ENCODE measurements around the gene LARP1.
A peak's percentile ranks its signal among the peaks of the same experiment; 100 is the strongest.
"Not testable (repeated sequence)": the region's sequence is repeated elsewhere in the genome, so short reads cannot be mapped to it uniquely, and the experiment has no call there.

LARP1 gene

DNA sequence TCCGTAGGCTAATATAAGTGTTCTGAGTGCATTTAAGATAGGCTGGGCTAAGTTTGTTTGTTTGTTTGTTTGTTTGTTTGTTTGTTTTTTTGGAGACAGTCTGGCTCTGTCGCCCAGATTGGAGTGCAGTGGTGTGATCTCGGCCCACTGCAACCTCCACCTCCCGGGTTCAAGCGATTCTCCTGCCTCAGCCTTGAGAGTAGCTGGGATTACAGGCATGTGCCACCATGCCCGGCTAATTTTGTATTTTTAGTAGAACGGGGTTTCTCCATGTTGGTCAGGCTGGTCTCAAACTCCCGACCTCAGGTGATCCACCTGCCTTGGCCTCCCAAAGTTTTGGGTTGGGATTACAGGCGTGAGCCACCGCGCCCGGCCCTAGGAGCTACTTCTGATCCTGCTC lies 4.7 kb downstream of the LARP1 start:
- not testable (repeated sequence) for DNase-seq (ENCODE audit: low spot score); FAIRE-seq

DNA sequence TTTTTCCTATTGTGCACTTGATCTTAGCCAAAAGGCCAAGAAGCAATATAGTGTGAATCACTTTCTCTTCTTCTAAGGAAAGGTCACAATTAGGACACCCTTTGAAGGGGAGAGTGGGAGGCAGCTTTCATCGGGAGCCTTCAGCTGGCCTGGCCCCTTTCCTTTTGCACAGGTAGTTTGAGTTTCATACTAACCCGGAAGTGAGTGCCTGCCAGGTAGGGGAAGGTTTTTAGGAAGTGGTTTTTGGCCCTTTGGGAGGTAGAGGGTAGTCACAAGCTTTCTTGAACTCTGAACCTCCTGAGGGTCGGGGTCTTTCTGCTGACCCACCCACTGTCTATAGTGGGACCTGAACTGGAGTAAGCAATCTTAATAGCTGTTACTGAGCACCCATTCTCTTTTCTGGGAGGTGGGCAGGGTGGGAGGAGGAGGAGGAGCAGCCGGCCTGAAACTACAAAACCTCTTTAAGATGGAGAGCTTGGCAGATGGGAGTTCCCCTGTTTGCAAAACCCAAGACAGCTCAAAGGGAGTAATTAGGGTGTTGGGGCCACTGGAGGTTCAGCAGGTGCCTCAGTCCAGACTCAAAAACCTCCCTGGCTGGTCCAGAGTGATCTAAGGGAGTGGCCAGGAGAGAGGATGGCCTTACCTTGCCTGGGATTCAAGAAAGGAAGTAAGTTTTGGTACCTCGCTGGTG lies 6.0 kb downstream of the LARP1 start:
- DNase-seq (ENCODE audit: low spot score), result no peak
- FAIRE-seq, result no peak

DNA sequence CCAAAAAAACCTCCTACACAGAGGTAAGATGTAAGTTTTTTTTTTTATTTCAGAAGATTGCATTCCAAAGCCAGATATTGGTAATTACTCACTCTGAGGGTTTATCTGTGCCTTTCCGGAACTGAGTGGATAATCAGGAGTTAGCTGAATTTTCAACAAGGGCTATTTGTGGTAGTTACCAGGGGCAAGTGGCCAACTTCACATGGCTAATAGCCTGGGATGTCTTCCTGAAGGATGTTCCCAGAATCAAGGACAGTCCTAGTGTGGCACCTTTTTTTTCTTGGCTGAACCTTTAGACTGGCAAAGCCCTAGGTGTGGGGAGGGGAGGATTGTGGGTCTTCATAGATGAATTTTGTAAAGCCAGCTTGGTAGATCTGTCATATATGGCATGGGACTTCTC lies 7.1 kb downstream of the LARP1 start:
- no peak for DNase-seq (ENCODE audit: low spot score)
- FAIRE-seq, result no peak

DNA sequence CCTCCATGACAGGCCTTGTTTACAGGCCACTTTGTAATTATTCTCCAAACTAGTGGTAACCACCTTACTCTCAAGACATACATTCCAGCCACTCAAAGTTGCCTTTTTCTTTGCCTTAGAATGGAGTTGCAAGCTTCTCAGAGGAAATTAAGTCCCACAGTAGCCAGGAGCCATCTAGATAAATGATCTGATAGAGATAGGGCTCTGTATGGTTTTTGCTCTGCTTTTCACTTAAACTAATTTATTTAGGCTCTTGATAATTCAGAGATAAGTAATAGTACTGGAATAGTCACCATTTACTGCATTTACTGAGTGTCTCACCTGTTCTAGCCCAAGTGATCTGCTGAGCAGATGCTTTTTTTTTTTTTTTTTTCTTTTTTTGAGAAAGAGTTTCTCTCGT lies 7.5 kb downstream of the LARP1 start:
- no peak for DNase-seq (ENCODE audit: low spot score)
- no peak for FAIRE-seq

DNA sequence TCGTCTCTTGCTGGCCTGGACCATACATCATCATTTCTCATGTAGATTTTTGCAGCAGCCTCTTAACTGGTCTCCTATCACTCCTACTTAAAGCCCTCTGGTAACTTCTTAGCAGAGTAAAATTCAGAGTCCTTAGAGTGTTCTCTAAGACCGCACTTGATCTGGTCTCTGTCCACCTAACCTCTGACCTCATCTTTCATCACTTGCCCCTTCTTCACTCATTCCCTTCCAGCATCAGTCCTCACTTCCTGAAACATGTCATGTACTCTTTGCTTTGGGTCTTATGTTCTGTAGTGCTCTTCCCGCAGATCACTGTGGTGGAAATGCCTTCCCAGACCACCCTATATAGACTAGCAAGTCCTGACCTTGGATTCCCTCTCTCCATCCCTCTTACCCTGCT lies 9.8 kb downstream of the LARP1 start:
- FAIRE-seq (no peak), DNase-seq (ENCODE audit: low spot score) (no peak)

DNA sequence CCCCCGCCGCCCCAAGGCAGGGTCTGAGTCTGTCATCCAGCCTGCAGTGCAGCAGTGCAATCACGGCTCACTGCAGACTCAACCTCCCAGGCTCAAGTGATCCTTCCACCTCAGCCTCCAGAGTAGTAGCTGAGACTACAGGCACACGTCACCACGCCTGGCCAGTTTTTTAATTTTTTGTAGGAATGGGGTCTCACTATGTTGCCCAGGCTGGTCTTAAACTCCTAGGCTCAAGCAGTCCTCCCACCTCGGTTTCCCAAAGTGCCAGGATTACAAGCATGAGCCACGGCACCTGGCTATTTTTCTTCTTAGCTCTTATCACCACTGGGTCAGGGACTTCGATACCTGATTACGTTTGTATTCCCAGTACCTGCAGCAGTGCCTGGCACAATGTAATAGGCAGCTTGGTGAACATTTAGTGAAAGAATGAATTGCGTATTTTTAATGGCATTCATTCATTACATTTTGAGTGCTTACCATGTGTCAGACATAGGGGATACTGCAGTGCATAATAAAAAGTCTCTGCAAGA lies 10.3 kb downstream of the LARP1 start:
- DNase-seq (ENCODE audit: low spot score), result no peak
- no peak for FAIRE-seq

DNA sequence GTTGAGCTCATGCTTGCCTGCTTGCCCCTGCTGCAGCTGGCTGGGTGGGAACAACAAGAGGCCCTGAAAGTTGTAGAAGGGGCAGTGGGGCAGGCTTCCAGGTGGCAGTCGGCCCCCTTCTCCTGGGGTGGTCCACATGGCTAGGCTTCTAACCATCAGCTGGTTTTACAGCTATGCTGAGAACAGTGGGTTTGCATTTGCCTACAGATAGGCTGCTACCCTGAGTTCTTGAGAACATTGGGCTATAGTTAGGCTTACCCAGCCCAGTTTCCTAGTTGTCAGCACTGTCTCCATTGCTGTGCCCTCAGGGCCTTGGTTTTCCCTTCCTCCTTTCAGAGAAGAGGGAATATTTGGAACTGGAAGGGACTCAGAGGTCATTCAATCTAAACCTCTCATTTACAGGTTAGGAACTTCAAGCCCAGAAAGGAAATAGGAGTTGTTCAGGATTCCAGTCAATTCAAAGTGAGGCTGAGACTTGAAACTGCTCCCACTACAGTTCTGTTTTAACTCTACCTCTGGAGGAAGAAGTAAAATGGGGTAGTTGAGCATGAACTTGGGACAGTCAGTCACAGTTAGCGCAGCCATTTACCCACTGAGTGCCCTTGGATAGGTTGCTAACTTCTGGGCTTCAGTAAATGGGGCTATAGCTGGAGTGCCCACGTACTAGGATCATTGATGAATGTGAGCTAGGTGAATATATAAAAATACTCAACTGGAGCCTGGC lies 11.5 kb downstream of the LARP1 start:
- FAIRE-seq (no peak), DNase-seq (ENCODE audit: low spot score) (no peak)

DNA sequence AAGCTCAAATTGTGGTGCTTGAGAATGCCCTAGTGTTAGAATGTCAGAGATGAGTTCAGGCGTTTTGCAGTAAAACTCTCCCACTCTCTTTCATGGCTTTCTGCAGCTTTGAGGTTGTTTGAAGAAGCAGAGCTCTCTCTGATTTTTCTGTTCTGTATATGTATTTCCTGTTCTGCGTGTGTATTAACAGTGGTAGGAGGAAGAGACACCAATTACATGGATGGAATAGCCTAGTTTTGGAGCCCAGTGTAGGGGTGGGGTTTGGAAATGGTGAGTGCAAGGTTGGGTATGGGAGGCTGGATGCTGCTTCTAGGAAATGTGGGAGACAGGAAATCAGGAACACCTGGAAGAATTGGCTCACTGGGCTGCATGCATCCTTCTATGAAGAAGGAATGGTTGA lies 12.4 kb downstream of the LARP1 start:
- FAIRE-seq, result no peak
- no peak for DNase-seq (ENCODE audit: low spot score)

DNA sequence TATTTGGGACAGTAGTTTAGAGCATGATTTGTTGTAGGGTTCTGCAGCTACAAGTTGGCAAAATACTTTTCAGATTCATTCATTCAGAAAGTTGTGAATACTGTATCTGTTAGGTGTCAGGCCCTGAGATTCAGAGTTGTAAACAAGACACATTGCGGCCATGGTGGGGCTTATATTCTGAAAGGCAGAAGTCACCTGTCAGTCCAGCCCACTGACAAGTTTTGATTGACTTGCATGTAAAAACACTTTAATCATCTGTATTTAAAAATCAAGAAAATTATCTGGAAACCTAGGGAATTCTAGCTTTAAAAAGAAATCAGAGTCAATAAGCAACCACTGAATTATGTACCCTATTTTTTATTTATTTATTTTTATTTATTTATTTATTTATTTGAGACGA lies 13.0 kb downstream of the LARP1 start:
- FAIRE-seq (no peak), DNase-seq (ENCODE audit: low spot score) (no peak)

DNA sequence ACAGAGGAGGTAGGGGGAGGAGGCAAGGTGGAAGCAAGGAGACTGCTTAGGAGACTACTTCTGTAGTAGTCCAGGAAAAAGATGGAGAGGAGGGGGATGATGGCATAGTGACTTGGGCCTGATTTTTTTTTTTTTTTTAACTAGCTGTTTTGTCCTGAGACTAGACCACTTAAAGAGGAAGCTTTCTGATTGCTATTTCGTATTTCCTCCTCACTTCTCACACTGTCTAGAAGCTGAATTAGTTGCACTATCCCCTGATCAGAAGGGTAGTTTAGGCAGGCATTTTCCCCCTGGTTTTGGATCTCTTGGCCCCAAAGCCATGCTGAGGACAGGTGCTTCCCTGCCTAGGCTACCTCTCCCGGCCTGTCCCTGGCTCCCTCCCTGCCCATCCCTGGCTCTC lies 14.9 kb downstream of the LARP1 start:
- FAIRE-seq (no peak), DNase-seq (ENCODE audit: low spot score) (no peak)

DNA sequence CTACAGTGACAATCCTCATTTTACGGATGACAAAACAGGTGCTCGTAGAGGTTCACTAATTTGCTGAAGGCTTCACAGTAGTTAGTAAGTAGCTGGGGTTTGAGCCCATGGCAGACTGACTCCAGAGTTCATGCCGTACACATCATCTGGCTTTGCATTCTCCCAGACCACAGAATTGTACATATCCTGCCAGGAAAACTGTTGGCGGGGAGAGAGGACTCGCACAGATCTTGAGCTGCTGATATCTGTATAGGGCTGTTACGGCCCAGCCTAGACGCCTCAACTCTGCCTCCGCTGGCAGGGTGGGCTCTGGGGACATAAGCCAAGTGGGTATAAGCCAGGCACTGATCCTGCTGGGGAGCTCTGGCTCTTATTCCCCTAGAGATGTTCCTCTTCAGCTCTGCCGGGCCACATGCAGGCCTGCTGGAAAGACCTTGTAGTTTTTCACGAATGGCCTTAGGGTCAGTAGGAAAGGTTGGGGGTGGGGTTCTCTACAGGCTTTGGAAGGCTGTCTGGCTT lies 16.3 kb downstream of the LARP1 start:
- FAIRE-seq (peak; percentile 68), DNase-seq (ENCODE audit: low spot score) (peak; percentile 63)

DNA sequence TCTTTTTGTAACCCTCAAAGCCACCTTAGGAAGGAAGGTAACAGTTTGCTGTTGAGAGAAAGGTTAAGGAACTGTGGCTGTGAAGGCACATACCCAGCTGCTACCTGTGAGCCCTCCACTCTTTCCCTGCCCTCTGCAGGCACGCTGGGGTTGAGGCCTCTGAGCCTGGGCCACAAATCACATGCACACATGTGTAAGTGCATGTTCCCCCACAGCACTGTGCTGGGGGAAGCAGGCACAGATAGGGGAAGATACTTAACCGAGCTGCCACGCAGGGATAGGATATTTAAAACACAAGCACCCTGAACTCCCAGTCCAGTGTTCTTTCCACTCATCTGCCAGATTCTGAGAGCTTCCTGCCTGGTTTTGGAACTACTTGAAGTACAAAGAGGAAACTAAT lies 18.1 kb downstream of the LARP1 start:
- FAIRE-seq, result no peak
- DNase-seq (ENCODE audit: low spot score), result no peak

DNA sequence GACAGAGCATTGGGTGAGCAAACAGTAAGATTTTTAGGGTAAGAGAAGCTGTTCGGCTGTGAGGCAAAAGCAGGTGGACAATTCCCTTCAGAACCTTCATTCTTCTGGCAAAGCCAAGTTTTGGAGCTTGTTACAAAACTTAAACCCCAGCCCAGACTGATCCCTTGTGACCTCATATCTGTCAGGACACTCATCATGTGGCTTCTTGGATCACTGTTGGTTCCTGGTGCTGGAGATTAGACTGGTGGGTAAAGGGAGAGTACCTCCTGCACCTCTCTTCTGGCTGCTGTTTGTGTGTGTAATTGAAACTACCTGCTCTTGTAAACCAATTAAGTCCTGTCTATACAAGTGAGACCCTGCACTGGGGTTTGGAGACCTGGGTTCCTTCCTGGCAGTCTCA lies 21.0 kb downstream of the LARP1 start:
- DNase-seq (ENCODE audit: low spot score), result no peak
- FAIRE-seq, result no peak

DNA sequence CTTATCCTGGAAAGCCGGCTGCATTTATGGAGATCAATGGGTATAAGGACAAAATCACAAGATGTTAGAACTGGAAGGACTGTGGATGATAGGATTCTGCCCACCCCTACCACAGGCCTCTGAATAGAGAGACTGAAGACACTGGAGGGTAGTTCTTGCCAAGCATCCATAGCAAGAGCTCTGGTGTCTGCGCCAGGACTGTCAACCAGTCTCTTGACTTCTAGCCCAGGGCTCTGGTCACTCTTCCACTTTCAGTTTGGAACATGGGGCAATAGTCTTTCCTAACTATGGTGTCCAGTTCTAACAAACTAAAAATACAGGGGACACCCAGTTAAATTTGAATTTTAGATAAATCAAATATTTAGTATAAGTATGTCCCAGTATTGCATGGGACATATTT lies 23.4 kb downstream of the LARP1 start:
- DNase-seq (ENCODE audit: low spot score) (no peak), FAIRE-seq (no peak)

DNA sequence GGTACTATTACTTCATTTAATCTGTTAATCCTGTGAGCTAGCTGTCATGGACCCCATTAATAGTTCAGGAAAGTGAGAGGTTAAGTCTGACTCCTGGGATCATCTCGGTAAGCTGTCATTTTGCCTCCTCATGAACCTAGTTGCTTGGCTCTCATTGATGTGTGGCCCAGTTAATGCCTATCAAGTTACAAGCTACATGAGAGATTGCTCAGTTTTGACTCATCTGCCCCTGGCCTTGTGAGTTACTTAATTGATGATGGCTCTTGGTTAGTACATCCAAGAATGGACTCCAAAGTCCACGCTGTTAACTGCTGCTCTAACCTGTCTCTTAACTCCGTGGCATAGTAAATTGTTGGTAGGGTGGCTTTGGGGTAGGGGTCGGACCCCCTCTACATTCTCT lies 23.9 kb downstream of the LARP1 start:
- FAIRE-seq (peak; percentile 79), DNase-seq (ENCODE audit: low spot score) (peak; percentile 63)

DNA sequence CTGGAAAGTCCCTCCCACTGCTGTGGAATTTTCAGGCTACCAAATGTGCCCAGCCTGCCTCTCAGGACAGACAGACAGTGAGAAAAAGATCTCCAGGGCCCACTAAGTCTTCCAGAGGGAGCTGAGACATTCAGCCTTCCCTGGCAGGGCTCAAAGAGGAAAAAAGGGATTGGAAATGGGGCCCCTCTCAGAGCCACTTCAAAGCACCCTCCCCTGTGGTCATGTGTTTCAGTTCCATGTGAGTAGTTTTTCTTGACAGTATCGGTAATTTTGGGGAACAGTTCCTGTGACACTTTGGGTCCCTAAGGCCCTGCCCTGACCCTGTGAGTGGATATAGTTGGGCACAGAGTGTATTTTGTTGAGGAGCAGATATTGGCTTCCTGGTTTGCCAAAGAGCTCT lies 25.0 kb downstream of the LARP1 start:
- no peak for FAIRE-seq
- DNase-seq (ENCODE audit: low spot score), result no peak

DNA sequence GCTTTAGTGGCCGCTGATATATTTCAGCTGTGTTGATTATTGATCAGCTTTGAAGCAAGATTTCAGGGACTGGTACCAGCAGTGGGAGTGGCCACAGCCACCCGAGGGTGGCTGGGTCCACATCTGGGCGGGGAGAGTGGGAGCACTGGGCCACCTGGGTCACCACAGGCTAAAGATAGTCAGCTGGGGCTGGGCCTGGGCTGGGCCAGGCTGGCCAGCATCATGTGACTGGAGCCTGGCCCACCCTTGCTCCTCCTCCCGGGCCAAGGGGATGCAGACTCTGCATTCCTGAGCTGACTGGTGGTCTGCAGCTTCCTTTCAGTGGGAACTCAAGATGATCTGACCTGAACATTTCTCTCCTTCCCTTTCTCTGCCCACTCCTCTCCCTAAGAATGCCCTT lies 27.1 kb downstream of the LARP1 start:
- DNase-seq (ENCODE audit: low spot score) (no peak), FAIRE-seq (no peak)

DNA sequence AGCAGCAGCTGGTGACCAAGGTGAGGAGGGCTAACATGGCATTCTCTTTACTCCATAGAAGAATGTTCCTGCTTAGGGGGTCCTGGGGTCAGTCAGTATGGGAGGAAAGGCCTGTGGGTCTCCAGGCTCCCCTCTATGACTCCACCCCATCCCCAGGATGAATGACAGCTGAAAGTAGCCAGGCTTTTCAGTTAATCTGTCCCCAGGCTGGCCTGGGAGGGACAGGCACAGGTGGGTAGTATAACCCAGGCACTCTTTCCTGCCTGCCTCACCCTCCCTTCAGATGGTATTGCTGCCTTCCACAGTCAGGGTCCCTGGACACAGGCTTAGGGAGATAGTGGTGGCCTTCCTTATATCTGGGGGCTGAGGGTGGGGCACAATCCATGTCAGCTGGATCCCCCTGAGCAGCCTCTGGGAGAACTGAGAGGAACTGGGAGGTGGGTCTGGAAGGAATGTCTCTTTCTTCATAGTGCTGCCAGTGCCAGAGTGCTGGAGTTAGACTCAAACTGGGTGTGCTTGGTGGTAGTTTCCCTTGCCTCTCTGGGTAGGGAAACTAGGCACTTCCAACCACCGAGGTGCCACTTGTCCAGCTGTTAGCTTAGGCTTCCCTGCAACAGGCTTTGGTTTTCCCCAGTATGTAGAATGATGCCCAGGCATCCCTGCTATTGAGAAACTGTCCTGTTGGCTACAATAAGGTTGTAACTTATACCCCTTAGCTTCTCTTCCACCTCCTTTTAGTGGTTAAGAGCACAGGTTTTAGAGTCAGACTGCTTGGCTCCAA lies 27.8 kb downstream of the LARP1 start:
- DNase-seq (ENCODE audit: low spot score) (no peak), FAIRE-seq (no peak)

DNA sequence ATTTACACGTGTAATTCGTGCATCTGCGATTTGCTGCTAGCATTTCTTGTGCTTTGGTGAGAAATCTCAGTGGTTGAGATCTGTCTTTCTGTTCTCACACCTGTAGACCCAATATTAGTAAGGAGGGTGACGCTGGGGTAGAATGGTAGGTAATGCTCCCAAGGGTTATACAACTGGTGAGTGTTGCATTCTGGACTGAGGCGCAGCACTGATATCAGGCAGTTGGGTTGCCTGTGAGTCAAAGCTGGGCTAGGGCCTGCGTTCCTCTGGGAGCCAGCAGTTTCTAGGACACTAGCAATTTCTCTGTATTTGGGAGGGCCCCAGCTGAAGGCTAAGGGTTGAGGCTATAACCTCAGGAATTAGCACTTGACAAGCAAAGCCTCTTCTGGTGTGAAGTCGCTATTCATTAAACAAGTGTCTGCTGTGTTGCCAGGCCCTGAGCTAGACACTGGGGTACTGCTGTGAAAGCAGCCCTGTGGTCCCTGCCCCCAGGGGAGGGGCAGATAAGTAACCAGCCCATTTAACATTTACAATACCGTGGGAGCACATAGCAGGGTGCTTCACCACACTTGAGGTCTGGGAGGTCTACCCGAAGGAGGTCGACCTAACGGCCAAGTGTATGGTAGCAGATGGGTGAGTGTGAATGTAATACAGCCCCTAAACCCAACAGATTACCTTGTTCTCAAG lies 28.7 kb downstream of the LARP1 start:
- no peak for FAIRE-seq
- no peak for DNase-seq (ENCODE audit: low spot score)

DNA sequence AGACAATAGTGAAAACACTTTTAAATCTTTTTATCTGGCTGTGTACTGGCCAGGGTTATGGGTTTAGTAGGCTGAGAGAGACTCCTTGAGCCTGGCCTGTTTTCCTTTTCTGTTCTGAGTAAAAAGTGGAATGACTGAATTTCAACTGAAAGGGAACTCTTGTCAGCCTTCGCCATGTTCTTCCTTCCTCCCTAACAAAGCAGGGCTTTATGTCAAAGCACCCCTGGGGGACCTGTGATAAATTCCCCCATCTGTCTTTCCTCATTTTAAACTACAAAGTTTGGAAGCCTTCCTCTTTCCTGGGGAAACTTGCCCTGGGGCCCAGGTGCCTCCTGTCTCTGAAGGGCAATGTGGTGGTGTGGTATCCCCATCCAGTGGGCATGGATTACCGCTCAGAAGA lies 29.7 kb downstream of the LARP1 start:
- FAIRE-seq (no peak), DNase-seq (ENCODE audit: low spot score) (no peak)

DNA sequence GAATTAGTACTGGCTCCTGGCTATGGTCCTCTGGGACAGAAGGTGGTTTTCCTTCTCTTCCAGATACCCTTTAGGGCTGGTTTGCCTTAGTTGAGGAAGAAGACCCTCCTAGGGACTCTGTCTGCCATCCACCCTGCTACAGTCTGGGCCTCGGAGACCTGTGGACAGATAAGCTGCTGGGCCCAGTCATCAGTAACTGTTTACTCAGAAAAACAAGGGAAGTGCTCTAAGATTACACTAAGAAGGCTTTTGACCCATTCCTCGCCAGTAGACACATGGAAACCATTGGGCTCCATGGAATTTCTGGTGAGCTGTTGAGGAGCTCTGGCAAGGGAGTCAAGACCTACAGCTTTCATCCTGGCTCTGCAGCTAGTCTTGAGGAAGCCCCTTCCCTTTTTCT lies 31.2 kb downstream of the LARP1 start:
- FAIRE-seq (no peak), DNase-seq (ENCODE audit: low spot score) (no peak)

All from RCC 7860 (cell line).